ENCODE measurements around the gene CC2D2B.
"Not testable (repeated sequence)": the region's sequence is repeated elsewhere in the genome, so short reads cannot be mapped to it uniquely, and the experiment has no call there.

Gene CC2D2B

GRCh38 chr10:96034625-96035024 is 126.8 kb downstream of the CC2D2B start:
- FAIRE-seq = no peak

GRCh38 chr10:96038476-96039387 is 131.0 kb downstream of the CC2D2B start:
- no peak for FAIRE-seq

DNA sequence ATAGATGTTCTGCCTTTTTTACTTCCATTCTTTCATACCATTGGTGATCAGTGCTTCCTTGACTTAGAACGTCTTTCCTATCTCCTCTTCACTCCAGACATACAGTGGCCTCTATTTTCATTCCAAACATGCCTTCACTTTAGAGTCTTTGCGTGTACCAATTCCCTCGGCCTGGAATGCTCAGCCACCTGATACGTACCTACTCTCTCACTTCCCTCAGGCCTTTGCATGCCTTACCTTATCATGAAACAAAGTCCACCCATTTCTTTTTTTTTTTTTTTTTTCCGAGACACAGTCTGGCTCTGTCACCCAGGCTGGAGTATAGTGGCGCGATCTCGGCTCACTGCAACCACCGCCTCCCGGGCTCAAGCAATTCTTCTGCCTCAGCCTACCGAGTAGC is 133.4 kb downstream of the CC2D2B start:
- no peak for FAIRE-seq

DNA sequence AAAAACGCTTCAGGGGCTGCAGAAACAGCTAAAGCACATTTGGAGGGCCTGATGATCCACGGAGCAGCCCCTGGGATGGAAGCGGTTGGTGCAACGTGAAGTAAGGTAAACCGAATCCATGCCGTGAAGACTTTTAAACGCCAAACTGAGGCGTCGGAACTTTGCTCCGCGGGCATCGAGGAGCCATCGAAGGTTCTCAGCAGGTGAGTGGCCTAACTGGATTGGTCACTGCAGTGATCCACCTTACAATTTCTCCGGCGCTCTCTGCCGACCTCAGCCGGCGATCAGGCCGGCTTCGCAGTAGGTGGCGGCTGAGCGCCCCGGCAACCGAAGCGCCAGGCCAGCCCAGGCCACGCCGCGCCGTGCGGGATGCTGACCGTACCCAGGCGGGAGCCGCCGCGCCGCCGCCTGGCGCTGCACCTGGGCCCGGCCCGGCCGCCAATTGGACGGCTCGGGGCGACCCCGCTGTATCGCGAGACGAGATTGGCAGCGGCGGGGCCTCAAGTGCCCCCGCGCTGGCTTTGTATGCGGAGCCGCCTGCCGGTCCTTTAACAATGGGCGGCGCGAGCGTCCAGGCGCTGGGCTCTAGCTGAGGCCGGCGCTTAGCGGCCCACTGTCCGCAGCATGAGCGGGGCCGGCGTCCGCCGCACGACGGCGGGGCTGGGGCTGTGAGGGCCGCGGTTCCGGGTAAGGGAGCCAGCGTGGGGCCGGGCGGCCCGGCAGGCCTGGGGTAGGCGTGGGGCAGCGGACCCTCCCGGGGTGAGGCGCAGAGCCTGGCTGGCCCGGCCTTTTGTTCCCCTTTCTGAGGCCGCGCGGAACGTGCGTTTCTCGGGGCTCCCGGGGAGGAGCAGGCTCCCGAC is 135.5 kb downstream of the CC2D2B start, which contains the start of gene CCNJ:
CCNJ (plus strand) TSS at position 551 of the 860 bp plus-strand sequence. CDS start 811 bp downstream, outside the sequence.
- no peak for FAIRE-seq

GRCh38 chr10:96043893-96044715 is 136.3 kb downstream of the CC2D2B start:
- FAIRE-seq = no peak

- FAIRE-seq = no peak
These were observed 137.0 kb downstream of the CC2D2B start for GRCh38 chr10:96044736-96045135.

DNA sequence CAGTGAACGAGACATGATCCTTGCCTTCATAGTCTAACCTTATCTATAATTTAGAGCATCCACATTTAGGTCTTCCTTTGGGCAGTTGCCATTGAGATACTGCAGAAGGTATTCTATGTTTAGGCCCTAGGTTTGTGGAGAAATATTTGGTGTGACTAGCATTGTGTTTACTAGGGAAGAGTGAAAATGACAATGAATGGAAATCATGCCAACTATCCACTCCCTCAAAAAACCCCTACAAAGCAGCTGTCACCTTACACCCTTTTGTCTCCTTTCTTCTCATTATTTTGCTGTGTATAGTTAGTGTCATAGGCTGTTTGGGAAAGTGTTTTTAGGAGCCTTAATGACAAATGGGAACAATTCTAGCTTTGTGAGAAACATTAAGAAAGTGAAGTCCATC is 138.8 kb downstream of the CC2D2B start:
- no peak for FAIRE-seq

GRCh38 chr10:96047004-96047649 is 139.4 kb downstream of the CC2D2B start:
- FAIRE-seq = no peak

- FAIRE-seq = not testable (repeated sequence)
These were observed 140.2 kb downstream of the CC2D2B start for GRCh38 chr10:96047925-96048324.

- no peak for FAIRE-seq
These were observed 141.6 kb downstream of the CC2D2B start for GRCh38 chr10:96049340-96049739.

DNA sequence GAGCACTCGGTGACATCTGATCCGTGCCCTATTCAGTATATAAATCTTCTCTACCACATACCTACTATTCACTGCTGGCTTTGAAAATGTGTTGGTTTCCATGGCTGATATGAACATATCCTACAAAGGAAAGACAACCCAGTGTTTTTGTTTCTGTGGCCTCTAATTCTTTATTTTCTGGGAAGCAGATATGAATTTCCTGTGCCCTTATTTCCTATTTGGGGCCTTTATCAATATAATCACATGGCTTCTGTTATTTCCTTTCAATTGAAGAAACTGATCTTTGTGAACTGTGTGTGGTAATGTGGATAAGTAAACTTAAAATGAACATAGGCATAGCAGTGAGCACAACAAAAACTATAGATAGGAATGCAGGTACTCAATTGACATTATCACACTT is 146.2 kb downstream of the CC2D2B start:
- FAIRE-seq = no peak

DNA sequence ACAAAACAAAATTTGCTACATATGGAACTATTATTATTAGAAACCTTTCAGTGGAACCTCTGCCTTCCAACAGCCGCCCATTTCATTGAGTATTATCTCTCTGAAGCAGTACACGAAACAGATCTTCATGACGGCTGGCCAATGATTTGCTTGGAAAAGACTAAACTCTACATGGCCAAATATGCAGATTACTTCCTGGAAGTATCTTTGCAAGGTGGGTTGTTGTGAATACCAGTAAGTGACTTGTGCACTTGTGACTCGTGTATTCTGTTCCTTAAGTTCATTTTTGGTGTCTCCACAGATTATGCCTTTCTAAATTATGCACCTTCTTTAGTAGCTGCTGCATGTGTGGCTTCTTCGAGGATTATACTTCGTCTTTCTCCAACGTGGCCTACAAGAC is 149.0 kb downstream of the CC2D2B start:
- no peak for FAIRE-seq

GRCh38 chr10:96061232-96061631 is 153.5 kb downstream of the CC2D2B start:
- no peak for FAIRE-seq

GRCh38 chr10:96072674-96073073 is 164.9 kb downstream of the CC2D2B start:
- no peak for FAIRE-seq

DNA sequence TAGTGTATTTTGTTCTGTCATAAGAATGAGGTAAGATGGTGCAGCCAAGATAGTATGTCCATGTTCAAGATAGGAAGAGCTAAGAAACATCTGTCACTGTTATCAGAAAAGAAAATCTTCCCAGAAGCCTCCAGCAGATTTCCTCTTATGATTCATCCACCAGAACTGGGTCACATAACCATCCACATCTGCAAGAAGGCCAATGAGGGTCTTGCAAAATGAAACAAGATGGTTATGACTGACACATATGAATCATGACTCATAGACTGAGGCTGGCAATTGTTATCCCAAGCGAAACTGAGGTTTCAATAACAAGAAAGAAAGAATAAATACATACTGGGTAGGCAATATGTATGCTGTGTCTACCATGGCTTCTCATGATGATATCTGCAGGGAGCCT is 165.9 kb downstream of the CC2D2B start:
- no peak for FAIRE-seq

- no peak for FAIRE-seq
These were observed 167.0 kb downstream of the CC2D2B start for GRCh38 chr10:96074776-96075175.

DNA sequence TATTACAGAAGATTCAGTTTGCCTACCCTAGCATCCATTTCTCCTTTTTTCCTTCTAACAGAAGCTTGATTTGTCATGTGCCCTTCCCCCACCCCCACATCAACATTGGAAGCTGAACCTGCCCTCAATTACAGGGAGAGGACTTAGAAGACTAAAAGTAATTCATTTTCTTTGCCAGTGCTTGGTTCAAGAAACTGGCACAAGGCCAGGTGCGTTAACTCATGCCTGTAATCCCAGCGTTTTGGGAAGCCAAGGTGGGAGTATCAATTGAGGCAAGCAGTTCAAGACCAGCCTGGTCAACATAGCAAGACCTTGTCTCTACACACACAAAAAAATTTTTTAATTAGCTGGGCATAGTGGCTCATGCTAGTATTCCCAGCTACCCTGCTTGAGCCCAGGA is 168.2 kb downstream of the CC2D2B start:
- no peak for FAIRE-seq

GRCh38 chr10:96077156-96077555 is 169.4 kb downstream of the CC2D2B start:
- no peak for FAIRE-seq

DNA sequence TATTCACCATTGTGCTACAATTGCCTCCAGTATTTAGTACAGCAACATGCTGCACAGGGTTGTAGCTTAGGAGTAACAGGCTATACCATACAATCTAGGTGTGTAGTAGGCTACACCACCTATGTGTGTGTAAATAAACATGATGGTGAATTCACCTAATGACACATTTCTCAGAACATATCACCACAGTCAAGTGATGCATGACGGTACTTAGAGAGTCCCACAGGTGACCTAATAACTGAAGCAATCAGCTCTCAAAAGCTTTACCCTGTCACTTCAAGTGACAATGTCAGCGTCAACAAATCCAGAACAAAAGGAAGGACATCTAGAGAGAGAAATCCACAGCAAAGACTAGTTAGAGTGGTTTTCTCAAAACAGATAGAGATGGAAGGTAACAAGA is 174.4 kb downstream of the CC2D2B start:
- FAIRE-seq = no peak
